ENCODE results near the gene FAM222B. TPM values are rescaled to one million over a fixed set of nuclear protein-coding genes. Genes with fewer than 3 reads are reported as not detected.

Gene FAM222B
- total and polyA plus RNA-seq, 2 experiments from 2014 or later: 63.7 to 78.5 TPM

DNA sequence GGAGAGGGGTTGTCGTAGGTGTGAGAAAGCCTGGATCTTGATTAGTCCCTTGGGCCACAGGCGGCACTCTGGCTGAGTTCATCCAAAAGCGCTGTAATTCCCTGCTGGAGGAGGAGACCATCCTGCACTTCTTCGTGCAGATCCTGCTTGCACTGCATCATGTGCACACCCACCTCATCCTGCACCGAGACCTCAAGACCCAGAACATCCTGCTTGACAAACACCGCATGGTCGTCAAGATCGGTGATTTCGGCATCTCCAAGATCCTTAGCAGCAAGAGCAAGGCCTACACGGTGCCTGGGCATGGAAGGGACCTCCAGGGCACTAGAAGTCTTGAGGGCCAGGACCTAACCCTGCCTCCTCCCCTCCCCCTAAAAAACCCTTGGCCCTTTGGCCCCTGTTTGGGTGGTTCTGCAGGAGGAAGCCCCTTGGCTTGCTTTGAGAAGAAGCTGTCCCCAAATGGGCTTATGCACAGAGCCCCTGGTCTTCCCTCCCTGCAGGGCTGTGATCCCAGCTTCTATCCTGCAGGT is 107.8 kb downstream of the FAM222B start:
- H3K9me2 ChIP-seq (ENCODE audit: insufficient read depth): no peaks in the 10 kb centered on the region
- no peak overlapping the region for H3K4me3 ChIP-seq
- H3K36me3 Mint-ChIP-seq (ENCODE audit: low read depth): peaks cover 36% of the 10 kb centered on the region
- ATAC-seq: no peak
- no peak overlapping the region for H3K27ac ChIP-seq (ENCODE audit: low read depth)
- TF ChIP-seq, protein P1, sequence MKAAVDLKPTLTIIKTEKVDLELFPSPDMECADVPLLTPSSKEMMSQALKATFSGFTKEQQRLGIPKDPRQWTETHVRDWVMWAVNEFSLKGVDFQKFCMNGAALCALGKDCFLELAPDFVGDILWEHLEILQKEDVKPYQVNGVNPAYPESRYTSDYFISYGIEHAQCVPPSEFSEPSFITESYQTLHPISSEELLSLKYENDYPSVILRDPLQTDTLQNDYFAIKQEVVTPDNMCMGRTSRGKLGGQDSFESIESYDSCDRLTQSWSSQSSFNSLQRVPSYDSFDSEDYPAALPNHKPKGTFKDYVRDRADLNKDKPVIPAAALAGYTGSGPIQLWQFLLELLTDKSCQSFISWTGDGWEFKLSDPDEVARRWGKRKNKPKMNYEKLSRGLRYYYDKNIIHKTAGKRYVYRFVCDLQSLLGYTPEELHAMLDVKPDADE (IDR thresholded peaks at IDR 0.05): no peak
- TF ChIP-seq, protein P2, sequence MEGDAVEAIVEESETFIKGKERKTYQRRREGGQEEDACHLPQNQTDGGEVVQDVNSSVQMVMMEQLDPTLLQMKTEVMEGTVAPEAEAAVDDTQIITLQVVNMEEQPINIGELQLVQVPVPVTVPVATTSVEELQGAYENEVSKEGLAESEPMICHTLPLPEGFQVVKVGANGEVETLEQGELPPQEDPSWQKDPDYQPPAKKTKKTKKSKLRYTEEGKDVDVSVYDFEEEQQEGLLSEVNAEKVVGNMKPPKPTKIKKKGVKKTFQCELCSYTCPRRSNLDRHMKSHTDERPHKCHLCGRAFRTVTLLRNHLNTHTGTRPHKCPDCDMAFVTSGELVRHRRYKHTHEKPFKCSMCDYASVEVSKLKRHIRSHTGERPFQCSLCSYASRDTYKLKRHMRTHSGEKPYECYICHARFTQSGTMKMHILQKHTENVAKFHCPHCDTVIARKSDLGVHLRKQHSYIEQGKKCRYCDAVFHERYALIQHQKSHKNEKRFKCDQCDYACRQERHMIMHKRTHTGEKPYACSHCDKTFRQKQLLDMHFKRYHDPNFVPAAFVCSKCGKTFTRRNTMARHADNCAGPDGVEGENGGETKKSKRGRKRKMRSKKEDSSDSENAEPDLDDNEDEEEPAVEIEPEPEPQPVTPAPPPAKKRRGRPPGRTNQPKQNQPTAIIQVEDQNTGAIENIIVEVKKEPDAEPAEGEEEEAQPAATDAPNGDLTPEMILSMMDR (conservative IDR thresholded peaks at IDR 0.05; ENCODE audit: low read depth in 2 of 2): no peak
- TF ChIP-seq CREB1 (CRISPR knock-in tag; IDR thresholded peaks at IDR 0.05; ENCODE audit: low read depth) (no peak), JUNB (IDR thresholded peaks at IDR 0.05; ENCODE audit: unreplicated experiment) (no peak), EZH2 (IDR thresholded peaks at IDR 0.05; ENCODE audit: low read depth, unreplicated experiment) (no peak), EZH2phosphoT487 (IDR thresholded peaks at IDR 0.05; ENCODE audit: unreplicated experiment) (no peak), ZNF331 (CRISPR knock-in tag; IDR thresholded peaks at IDR 0.05; ENCODE audit: low read depth) (no peak), POLR2AphosphoS5 (IDR thresholded peaks at IDR 0.05; ENCODE audit: low read depth) (no peak), NANOG (IDR thresholded peaks at IDR 0.05; ENCODE audit: borderline replicate concordance) (no peak), STAT1 (IDR thresholded peaks at IDR 0.05; ENCODE audit: unreplicated experiment) (no peak), ZNF114 (CRISPR knock-in tag; IDR thresholded peaks at IDR 0.05) (no peak)
- TF ChIP-seq, protein P3, sequence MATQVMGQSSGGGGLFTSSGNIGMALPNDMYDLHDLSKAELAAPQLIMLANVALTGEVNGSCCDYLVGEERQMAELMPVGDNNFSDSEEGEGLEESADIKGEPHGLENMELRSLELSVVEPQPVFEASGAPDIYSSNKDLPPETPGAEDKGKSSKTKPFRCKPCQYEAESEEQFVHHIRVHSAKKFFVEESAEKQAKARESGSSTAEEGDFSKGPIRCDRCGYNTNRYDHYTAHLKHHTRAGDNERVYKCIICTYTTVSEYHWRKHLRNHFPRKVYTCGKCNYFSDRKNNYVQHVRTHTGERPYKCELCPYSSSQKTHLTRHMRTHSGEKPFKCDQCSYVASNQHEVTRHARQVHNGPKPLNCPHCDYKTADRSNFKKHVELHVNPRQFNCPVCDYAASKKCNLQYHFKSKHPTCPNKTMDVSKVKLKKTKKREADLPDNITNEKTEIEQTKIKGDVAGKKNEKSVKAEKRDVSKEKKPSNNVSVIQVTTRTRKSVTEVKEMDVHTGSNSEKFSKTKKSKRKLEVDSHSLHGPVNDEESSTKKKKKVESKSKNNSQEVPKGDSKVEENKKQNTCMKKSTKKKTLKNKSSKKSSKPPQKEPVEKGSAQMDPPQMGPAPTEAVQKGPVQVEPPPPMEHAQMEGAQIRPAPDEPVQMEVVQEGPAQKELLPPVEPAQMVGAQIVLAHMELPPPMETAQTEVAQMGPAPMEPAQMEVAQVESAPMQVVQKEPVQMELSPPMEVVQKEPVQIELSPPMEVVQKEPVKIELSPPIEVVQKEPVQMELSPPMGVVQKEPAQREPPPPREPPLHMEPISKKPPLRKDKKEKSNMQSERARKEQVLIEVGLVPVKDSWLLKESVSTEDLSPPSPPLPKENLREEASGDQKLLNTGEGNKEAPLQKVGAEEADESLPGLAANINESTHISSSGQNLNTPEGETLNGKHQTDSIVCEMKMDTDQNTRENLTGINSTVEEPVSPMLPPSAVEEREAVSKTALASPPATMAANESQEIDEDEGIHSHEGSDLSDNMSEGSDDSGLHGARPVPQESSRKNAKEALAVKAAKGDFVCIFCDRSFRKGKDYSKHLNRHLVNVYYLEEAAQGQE (IDR thresholded peaks at IDR 0.05; ENCODE audit: unreplicated experiment): no peak
- TF ChIP-seq, protein P4, sequence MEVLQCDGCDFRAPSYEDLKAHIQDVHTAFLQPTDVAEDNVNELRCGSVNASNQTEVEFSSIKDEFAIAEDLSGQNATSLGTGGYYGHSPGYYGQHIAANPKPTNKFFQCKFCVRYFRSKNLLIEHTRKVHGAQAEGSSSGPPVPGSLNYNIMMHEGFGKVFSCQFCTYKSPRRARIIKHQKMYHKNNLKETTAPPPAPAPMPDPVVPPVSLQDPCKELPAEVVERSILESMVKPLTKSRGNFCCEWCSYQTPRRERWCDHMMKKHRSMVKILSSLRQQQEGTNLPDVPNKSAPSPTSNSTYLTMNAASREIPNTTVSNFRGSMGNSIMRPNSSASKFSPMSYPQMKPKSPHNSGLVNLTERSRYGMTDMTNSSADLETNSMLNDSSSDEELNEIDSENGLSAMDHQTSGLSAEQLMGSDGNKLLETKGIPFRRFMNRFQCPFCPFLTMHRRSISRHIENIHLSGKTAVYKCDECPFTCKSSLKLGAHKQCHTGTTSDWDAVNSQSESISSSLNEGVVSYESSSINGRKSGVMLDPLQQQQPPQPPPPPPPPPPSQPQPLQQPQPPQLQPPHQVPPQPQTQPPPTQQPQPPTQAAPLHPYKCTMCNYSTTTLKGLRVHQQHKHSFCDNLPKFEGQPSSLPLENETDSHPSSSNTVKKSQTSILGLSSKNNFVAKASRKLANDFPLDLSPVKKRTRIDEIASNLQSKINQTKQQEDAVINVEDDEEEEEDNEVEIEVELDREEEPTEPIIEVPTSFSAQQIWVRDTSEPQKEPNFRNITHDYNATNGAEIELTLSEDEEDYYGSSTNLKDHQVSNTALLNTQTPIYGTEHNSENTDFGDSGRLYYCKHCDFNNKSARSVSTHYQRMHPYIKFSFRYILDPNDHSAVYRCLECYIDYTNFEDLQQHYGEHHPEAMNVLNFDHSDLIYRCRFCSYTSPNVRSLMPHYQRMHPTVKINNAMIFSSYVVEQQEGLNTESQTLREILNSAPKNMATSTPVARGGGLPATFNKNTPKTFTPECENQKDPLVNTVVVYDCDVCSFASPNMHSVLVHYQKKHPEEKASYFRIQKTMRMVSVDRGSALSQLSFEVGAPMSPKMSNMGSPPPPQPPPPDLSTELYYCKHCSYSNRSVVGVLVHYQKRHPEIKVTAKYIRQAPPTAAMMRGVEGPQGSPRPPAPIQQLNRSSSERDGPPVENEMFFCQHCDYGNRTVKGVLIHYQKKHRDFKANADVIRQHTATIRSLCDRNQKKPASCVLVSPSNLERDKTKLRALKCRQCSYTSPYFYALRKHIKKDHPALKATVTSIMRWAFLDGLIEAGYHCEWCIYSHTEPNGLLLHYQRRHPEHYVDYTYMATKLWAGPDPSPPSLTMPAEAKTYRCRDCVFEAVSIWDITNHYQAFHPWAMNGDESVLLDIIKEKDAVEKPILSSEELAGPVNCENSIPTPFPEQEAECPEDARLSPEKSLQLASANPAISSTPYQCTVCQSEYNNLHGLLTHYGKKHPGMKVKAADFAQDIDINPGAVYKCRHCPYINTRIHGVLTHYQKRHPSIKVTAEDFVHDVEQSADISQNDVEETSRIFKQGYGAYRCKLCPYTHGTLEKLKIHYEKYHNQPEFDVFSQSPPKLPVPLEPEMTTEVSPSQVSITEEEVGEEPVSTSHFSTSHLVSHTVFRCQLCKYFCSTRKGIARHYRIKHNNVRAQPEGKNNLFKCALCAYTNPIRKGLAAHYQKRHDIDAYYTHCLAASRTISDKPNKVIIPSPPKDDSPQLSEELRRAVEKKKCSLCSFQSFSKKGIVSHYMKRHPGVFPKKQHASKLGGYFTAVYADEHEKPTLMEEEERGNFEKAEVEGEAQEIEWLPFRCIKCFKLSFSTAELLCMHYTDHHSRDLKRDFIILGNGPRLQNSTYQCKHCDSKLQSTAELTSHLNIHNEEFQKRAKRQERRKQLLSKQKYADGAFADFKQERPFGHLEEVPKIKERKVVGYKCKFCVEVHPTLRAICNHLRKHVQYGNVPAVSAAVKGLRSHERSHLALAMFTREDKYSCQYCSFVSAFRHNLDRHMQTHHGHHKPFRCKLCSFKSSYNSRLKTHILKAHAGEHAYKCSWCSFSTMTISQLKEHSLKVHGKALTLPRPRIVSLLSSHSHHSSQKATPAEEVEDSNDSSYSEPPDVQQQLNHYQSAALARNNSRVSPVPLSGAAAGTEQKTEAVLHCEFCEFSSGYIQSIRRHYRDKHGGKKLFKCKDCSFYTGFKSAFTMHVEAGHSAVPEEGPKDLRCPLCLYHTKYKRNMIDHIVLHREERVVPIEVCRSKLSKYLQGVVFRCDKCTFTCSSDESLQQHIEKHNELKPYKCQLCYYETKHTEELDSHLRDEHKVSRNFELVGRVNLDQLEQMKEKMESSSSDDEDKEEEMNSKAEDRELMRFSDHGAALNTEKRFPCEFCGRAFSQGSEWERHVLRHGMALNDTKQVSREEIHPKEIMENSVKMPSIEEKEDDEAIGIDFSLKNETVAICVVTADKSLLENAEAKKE (CRISPR knock-in tag; IDR thresholded peaks at IDR 0.05): no peak
- H3K4me1 Mint-ChIP-seq: peaks cover 2% of the 10 kb centered on the region
- no peaks in the 10 kb centered on the region for H3K4me1 ChIP-seq (ENCODE audit: insufficient read depth)
- H3F3A ChIP-seq (replicated peaks; ENCODE audit: low read depth): no peaks in the 10 kb centered on the region
- no peak for DNase-seq (ENCODE audit: low spot score)
- H3K4me2 ChIP-seq: no peak overlapping the region
- H4K20me1 ChIP-seq (replicated peaks; ENCODE audit: insufficient read depth): no peaks in the 10 kb centered on the region; the same call in 1 of the 2 replicates
- H3K4me3 Mint-ChIP-seq: no peak overlapping the region
- no peaks in the 10 kb centered on the region; the same call in 1 of the 3 replicates for H3K9me3 Mint-ChIP-seq
- H3K36me3 ChIP-seq (ENCODE audit: insufficient read depth): no peaks in the 10 kb centered on the region
- H3K27ac Mint-ChIP-seq: no peak overlapping the region
- no peak overlapping the region for H2AFZ ChIP-seq
- peaks cover 7% of the 10 kb centered on the region for H3K27me3 Mint-ChIP-seq (ENCODE audit: insufficient read depth, low read depth, poor library complexity)
- no peaks in the 10 kb centered on the region for H3K27me3 ChIP-seq (ENCODE audit: insufficient read depth)
- H3K79me2 ChIP-seq (replicated peaks; ENCODE audit: insufficient read depth): no peaks in the 10 kb centered on the region; the same call in 1 of the 2 replicates
